Mesothelial cell of epicardium (in vitro differentiated cells): ENCODE results near the gene EMILIN1. TPM values are rescaled to one million over a fixed set of nuclear protein-coding genes. Genes with fewer than 3 reads are reported as not detected.

ENCODE experiments used
- DNase-seq, 2 experiments: peaks; one replicate each; pipeline ENCODE4 v3.0.0; 2021; ENCODE audit warnings: low spot score in 2 of 2; ENCODE audit not compliant: unreplicated experiment in 2 of 2
- H3K27ac Mint-ChIP-seq: 2 replicates; pipeline ENCODE4 v1.8.0; 2021; ENCODE audit warnings: mixed read lengths
- H3K27me3 Mint-ChIP-seq: 2 replicates; pipeline ENCODE4 v1.8.0; 2021; ENCODE audit warnings: low read depth, mixed read lengths
- H3K36me3 Mint-ChIP-seq: 2 replicates; pipeline ENCODE4 v1.8.0; 2021; ENCODE audit warnings: mixed read lengths
- H3K4me1 Mint-ChIP-seq: 2 replicates; pipeline ENCODE4 v1.8.0; 2021; ENCODE audit warnings: mixed read lengths
- H3K4me3 Mint-ChIP-seq: 2 replicates; pipeline ENCODE4 v1.8.0; 2021; ENCODE audit warnings: mild to moderate bottlenecking, moderate library complexity, mixed read lengths
- H3K9me3 Mint-ChIP-seq: 2 replicates; pipeline ENCODE4 v1.8.0; 2021; ENCODE audit warnings: mixed read lengths
- CTCF ChIP-seq: fragments of 200-600 bp; sonication (generic); IDR thresholded peaks from one replicate; pipeline ENCODE4 v1.5.0; 2021; ENCODE audit warnings: antibody characterized with exemption; ENCODE audit not compliant: unreplicated experiment
- total RNA-seq: library from RNA; stranded (reverse); gene quantifications from 3 replicates; pipeline ENCODE4 v1.2.1, GENCODE V29; 2021

EMILIN1 gene
- total RNA-seq, 1 donor from 2014 or later, result 179 TPM

- Mint-ChIP-seq H3K36me3 (peaks cover 6% of the 10 kb centered on the region), H3K27me3 (no peaks in the 10 kb centered on the region), H3K4me3 (no peak overlapping the region), H3K4me1 (no peaks in the 10 kb centered on the region), H3K9me3 (no peaks in the 10 kb centered on the region), H3K27ac (no peak overlapping the region)
- TF ChIP-seq CTCF, result no peak
- no peak for DNase-seq
Measured at GRCh38 chr2:27042159-27042661, 36.2 kb upstream of the EMILIN1 start.

GRCh38 chr2:27042985-27043634 lies 35.3 kb upstream of the EMILIN1 start:
- H3K27ac Mint-ChIP-seq, result no peak overlapping the region
- TF ChIP-seq CTCF, result no peak

GRCh38 chr2:27049422-27050280 lies 28.8 kb upstream of the EMILIN1 start:
- H3K27me3 Mint-ChIP-seq, result peaks cover 6% of the 10 kb centered on the region
- peak overlapping the region; percentile 96 for H3K4me3 Mint-ChIP-seq
- peak overlapping the region; percentile 99 for H3K27ac Mint-ChIP-seq
- TF ChIP-seq CTCF, result peak; percentile 23
- H3K36me3 Mint-ChIP-seq, result peaks cover 2% of the 10 kb centered on the region
- H3K9me3 Mint-ChIP-seq, result no peaks in the 10 kb centered on the region
- H3K4me1 Mint-ChIP-seq, result peaks cover 12% of the 10 kb centered on the region
- peak in 1 of 2 experiments; percentile 40 for DNase-seq

More at GRCh38 chr2:27042985-27043634, 35.3 kb upstream of the EMILIN1 start:
- peaks cover 6% of the 10 kb centered on the region for H3K36me3 Mint-ChIP-seq
- H3K27me3 Mint-ChIP-seq, result no peaks in the 10 kb centered on the region
- H3K4me3 Mint-ChIP-seq, result no peak overlapping the region
- no peak for DNase-seq
- no peaks in the 10 kb centered on the region for H3K4me1 Mint-ChIP-seq
- no peaks in the 10 kb centered on the region for H3K9me3 Mint-ChIP-seq

- Mint-ChIP-seq H3K27ac (peak overlapping the region; percentile 99), H3K9me3 (no peaks in the 10 kb centered on the region), H3K36me3 (peaks cover 8% of the 10 kb centered on the region), H3K4me1 (peaks cover 12% of the 10 kb centered on the region), H3K4me3 (peak overlapping the region; percentile 96), H3K27me3 (peaks cover 6% of the 10 kb centered on the region)
- DNase-seq, result peak; percentile 78 to 97
- peak; percentile 31 for TF ChIP-seq CTCF
Measured at GRCh38 chr2:27050281-27050995, 28.0 kb upstream of the EMILIN1 start.

GRCh38 chr2:27050996-27051901 lies 27.2 kb upstream of the EMILIN1 start, which contains the start of gene AGBL5:
TSS of gene AGBL5 (plus strand) at chr2:27051668. CDS start at chr2:27052959, 1,291 bp downstream.
- Mint-ChIP-seq H3K9me3 (no peaks in the 10 kb centered on the region), H3K27me3 (peaks cover 6% of the 10 kb centered on the region), H3K4me3 (peak within 1 kb of the TSS; percentile 96), H3K27ac (peak within 1 kb of the TSS; percentile 99), H3K4me1 (peaks cover 12% of the 10 kb centered on the region), H3K36me3 (peaks cover 13% of the 10 kb centered on the region)
- peak; percentile 88 to 95 for DNase-seq
- TF ChIP-seq CTCF, result no peak
